NCI-H187 treated with DMSO at 0.1 percent for 48 hours (cell line): ENCODE results near the gene L3MBTL4.
A peak's percentile ranks its signal among the peaks of the same experiment; 100 is the strongest.
"Not testable (repeated sequence)": the region's sequence is repeated elsewhere in the genome, so short reads cannot be mapped to it uniquely, and the experiment has no call there.

Experiments
- DNase-seq: peaks from one replicate; lab custom pipeline; 2025; lab: John Stamatoyannopoulos, UW

The L3MBTL4 gene

DNA sequence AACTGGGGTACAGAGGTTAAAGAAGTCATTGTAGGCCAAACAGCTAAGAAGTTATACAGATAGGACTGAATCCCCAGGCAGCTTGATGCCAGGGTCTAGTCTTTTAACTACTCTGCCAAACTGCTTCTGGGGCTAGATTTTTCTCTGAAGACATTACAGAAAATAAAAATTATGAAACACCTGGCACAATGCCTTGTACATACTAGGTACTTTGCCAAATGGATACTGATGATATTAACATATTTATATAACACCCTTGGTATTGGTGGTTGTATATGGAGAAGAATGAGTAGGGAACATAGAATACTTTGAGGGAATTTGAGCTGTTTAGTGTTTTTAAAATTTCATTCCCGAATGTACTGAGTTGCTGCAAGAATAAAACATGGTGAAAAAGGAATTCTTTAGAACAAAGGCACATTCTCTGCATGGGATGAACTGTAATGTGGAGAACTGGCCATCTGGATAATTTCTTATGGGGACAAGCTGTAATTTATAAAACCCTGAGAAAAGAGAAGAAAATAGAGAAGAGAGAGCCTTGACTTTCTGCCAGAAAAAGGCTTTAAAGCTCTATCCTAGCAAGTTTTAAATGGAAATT lies 308.5 kb downstream of the L3MBTL4 start:
- DNase-seq: no peak

DNA sequence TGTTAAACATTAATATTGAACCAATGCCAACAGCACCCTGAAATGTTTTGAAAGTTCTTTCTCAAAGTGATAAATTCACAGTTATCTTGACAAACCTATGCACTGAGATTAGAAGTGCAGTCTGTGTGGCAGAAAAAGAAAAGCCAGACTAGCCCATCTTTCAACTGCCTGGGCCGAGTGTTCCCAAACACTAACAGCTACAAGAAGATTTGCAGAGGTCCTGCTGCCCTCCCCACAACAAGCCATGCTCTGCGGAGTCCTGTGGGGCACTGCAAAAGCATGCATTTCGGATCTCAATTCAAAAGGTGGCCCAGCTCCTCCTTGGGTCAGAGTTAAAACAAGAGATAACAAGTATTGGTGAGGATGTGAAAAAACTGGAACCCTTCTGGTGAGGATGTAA lies 311.0 kb downstream of the L3MBTL4 start:
- no peak for DNase-seq

DNA sequence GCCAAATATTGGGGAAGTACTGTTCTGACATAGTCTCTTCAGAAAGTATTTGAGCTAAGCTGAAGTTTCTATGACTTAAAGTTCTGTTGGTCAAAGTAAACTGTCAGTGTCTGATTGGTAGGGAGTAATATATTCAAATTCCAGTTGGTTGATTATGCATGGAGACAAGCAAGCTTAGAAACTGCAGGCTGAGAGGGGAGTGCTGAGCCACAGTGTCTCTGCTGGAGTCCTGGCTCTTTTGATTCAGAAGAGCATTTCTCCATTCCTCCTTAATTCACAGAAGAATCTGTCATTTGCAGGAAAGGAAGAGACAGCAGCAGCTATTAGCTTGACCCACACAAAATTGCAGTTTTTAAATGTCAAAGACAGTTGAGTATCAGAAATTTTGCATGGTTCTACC lies 318.0 kb downstream of the L3MBTL4 start:
- no peak for DNase-seq

DNA sequence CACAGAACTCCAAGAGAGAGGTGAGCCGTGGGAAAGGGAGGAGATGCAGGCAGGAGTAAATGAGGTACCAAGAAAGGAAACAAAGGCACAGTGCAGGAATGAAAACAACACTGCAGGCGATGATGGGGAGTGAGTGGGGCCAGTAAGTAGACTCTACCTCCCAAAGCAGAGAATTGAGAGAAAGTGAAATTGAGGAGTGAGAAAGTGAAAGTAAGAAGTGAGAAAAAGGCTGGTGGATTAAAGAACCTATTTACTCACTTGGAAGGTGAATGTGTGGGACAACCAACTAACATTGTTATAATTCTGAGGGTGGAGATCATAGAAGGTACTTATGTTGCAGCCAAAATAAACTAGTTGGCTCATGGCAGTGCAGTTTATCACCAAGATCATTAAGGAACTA lies 326.3 kb downstream of the L3MBTL4 start:
- no peak for DNase-seq

DNA sequence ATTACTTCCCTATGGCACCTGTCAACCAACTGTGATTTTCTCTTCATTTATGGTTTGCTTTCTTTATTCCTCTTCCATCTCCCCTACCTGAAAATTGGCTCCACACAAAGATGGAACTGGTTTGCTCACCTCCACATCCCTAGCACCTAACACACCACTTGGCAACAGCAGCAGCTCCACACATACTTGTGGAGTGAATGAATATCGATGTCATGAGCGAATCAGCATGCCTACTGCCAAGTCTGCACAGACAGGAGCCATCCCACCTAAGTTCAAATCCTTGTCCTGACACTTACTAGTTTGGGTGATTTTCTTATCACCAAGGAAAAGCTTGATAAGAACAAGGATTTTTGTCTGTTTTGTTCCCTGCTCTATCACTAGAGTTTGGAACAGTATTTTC lies 328.0 kb downstream of the L3MBTL4 start:
- no peak for DNase-seq

DNA sequence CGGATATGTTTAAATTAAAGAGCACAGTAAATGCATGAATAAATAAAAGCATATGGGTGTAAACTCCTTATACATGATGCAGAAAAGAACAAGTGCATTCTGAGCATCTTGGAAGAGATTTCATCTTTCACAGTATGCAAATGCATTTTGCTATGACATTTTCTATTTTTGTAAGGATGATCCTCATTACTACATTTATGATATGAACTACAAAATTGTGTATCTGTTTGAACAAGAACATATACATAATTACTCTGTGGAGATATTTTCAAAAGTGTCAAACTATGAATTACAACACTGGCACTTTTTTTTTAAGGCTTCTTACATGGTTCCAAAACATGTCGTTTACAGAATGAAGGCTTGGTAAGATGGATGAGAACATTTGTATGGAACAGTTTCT lies 335.3 kb downstream of the L3MBTL4 start:
- DNase-seq: no peak

DNA sequence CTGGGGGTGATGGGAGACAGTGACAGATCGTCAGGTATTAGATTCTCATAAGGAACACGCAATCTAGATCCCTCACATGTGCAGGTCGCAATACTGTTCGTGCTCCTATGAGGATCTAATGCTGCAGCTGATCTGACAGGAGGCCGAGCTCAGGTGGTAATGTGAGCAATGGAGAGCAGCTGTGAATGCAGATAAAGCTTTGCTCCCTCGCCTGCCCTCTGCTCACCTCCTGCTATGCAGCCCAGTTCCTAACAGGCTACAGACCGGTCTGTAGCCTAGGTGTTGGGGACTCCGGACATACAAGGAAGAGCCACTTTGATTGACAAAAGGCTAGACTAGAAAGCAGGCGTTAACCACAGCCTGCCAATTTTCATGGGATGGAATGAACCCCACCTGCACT lies 335.8 kb downstream of the L3MBTL4 start:
- DNase-seq: no peak

DNA sequence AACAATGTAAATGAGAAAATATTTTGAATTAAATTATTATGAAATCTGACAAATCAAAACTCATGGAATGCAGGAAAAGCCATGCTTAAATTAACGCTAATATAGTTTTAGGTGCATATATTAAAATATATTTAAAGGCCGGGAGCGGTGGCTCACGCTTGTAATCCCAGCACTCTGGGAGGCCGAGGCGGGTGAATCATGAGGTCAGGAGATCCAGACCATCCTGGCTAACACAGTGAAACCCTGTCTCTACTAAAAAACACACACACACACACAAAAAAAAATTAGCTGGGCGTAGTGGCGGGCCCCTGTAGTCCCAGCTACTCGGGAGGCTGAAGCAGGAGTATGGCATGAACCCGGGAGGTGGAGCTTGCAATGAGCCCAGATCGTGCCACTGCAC lies 342.3 kb downstream of the L3MBTL4 start:
- not testable (repeated sequence) for DNase-seq

DNA sequence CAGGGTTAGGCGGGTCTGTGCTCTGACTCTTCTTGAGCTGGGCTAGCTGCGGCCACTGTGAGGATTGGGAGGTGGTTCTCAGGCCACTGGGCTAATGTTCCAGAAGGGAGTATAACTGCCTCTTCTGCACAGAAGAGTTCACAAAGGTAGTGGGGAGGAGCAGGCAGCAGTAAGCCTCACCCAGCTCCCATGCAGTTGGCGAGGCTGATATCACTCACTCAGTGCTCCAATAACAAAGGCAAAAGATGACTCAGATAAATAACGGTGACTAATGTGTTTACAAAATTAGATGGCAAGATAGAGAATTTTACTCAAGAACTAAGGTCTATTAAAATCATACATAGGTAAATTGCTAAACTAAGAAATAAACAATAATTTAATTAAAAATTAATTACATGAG lies 345.2 kb downstream of the L3MBTL4 start:
- no peak for DNase-seq

DNA sequence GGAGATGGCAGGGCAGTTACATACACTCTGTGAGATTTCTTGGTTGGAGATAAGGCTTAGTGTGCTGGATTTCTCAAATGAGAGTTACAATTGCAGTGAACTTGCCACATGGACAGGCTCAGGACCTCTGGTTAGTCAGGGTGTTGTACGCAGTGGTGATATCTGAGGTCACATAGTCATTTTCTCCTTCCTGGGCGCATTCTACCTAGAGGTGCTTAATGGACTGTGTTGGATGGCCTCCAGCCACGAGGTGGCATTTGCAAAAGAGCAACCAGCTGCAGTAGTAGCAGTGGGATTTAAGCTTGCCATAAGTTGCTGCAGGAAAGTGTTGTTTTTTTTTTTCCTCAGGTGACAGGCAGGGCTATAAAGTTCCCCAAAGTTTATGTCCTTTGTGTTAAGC lies 345.6 kb downstream of the L3MBTL4 start:
- no peak for DNase-seq

DNA sequence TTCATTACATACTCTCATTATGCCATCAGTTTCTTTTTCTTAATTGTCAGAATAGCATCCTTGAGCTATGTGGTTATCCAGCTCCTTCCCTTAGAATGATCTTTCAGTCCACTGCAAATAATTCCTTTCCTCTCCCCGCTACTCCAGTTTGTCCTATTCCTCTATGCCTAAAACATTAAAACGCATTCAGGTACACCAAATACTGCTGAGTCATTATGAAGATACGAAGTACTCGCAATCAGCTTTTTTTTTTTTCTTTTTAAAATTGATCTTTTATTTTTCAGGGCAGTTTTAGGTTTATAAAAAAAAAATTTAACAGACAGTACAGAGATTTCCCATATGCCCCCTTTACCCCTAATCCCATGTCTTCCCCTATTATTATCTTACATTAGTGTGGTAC lies 354.6 kb downstream of the L3MBTL4 start:
- no peak for DNase-seq

DNA sequence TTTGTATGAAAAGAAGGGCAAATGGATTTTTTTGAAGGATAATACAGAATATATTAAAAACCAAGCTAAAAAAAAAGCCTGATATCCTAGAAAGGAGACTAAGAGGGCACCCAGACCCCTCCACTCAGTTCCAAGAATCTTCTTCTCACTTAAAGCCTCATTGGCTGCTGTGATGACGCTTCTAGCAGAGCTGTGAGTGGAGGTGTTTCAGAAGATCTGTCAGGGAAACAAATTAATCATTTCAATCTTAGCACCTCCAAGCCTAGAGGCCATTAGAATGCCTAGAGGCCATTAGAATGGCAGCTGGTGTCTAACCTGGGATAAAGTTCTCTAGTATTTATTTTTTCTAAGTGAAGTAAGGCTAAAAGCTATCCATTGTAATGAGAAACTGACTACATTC lies 355.2 kb downstream of the L3MBTL4 start:
- DNase-seq: no peak

DNA sequence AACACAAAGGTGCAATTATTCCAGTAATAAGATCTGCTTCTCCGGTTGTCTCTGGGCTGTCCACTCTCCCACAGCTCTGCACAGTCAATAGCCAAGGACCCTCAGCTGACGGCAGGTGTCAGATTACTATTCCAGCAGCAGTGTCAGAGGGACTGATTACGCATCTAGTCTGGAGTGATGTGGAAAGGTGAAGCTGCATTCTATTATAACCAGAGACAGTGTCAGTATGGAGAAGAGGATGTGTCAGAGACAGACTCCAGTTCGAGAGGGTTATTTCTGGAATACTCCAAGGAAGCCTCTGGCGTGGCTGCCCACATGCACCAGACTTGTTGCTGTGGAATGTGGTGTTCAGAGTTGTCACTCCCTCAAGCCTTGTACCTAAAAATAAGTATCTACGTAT lies 355.8 kb downstream of the L3MBTL4 start:
- DNase-seq: peak; percentile 70

DNA sequence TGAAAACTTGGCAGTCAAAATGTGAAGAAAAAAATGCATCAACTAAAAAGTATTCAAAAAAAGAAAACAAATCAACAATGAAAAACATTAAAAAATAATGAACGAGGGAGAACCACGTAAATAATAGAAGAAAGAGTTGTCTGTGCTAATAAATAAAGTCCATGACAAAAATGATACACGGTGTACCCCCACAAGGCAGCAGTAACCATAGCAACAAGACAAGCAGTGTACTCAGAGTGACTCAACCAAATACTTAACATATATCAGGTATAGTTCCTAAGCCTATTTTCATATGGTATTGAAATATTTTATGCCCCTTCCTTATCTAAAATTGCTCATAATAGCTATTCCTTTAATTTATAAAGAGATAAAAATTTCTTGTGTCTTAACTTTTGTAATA lies 357.1 kb downstream of the L3MBTL4 start:
- DNase-seq: no peak

DNA sequence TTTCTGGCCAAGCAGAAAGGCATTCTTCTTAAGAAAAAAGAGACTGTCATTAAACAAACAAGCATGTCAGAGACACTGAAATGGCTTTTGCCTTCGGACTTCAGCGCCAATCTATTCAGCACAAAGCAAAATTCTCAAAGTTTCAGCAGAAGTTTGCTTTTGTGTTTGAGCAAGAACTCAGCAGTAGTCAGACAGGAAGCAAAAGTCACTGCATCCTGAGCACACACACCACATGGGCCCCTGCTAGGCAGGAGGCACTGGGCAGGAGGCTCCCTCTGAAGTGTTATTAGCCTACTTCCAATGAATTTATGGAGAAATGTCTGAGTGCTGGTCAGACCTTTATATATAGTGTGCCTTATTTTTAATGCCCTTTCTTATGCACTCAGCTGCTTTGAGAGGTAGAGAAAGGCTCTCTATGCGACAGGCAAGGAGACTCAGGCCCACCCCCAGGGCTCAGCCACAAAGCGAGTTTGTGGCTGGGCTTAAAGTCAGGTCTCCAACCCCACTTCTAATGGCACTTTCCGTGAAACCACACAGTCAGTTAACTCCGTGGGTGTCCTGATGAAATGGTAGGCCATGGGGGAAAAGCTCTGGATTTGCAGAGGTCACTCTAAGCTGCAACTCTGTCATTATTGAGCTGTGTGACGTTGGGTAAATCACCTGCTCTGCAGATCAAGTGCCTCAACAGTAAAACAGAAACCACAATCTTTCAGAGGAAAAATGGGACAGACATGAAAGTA lies 358.4 kb downstream of the L3MBTL4 start:
- peak; percentile 44 for DNase-seq

DNA sequence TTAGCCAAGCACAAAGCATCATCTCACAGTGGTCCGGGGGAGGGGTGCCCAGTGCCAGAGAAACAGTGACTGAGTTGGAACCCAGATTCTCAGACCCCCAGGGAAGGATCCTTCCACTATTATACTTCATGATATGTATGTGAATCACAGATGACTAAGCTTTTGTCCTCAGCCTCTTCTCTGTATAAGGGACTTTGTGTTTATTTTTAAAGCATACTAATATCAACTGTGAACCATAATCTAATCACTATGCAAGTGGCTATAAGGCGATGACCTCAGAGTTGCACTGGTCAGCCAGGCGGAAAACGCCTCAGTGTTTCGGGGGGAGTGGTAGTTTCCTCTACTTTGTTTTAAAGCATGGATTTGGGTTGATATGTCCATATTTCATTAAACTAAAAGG lies 359.0 kb downstream of the L3MBTL4 start:
- no peak for DNase-seq

DNA sequence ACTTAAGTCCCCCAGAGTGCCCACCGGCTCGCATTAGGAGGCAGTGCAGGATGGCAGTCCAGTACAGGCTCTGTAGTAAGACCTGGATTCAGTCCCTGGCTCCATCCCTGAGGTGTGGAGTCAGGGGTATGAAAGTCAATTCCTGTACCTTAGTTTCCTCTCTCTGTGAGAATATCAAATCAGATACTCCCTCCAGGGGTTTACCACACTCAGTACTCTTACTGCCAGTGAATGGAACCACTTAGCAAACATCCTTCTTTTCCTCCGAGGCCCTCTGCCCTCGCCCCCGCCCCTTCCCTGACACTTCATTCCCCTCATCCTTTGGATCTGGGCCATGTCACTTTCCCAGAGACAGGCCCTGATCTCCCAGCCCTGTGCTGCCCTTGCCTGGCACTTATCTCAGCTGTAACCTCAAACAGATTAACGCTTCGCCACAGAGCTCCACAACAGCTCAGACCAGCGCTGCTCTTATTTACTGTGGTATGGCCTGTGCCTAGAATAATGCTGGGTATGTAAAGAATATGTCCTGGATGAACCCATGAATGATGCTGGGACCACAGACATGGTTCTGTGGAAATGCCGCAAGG lies 360.4 kb downstream of the L3MBTL4 start:
- DNase-seq: peak; percentile 51

DNA sequence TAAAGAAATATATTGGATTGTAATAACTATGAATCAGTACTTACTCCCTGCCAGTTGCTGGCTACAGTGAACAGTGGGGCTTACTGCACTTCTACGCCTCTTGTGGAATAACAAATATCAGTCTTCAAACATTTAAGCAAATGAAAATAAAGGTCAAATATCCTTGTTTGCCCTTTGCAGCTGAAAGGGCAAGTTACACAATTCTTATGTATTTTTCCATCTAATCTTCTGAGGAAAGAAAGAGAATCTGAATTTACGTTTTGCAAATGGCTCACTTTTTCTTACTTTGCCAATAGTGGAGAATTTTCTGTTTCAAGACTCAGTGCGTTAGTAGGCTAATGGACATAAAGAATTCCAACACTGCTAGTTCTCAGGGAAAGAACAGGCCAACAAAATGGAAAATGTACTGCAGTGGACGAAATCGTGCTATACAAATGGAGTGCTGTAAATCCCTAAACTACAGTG lies 362.2 kb downstream of the L3MBTL4 start:
- DNase-seq: no peak

DNA sequence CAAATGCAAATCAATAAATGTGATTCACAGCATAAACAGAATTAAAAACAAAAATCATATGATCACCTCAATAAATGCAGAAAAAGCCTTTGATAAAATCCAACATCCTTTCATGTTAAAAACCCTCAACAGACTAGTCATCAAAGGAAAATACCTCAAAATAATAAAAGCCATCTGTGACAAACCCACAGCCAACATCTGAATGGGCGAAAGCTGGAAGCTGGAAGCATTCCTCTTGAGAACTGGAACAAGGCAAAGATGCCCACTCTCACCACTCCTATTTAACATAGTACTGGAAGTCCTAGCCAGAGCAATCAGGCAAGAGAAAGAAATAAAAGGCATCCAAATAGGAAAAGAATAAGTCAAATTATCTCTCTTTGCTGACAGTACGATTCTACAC lies 367.1 kb downstream of the L3MBTL4 start:
- DNase-seq: not testable (repeated sequence)

DNA sequence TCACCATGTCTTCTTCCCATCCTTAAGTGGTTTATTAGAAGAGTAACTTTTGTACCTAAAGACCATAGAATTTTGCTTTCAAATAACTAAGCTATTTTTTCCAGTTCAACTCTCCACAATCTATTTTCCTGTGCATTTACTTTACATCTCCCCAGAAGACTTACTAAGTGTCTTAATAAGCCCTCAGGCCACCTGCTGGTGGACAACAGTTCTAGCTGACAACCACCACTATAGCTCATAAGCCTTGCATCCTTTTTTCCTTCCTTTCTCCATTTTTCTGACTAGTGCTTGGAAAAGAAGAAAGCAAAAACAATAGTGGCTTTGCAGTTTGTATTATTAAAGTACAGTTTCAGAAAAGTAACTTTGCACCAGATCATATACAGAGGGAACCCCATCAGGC lies 369.9 kb downstream of the L3MBTL4 start:
- DNase-seq: no peak

DNA sequence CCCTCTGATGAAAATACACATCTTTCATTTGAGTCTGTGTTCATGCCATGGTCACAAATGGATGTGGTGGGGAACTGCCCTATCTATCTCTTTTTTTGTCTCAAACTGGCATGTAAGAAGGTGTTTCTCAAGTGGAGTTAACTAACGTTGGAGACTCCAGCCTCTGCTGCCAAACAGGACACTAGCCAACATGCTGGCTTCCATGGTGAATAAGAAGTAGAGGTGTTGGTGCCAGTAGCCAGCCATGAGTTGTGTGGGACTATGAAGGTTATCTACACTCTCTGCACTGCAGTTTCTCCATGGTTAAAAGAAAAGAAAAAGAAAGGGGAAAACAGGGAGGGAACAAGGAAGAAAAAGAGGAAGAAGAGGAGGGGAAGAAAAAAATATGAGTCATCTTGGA lies 370.4 kb downstream of the L3MBTL4 start:
- DNase-seq: no peak

DNA sequence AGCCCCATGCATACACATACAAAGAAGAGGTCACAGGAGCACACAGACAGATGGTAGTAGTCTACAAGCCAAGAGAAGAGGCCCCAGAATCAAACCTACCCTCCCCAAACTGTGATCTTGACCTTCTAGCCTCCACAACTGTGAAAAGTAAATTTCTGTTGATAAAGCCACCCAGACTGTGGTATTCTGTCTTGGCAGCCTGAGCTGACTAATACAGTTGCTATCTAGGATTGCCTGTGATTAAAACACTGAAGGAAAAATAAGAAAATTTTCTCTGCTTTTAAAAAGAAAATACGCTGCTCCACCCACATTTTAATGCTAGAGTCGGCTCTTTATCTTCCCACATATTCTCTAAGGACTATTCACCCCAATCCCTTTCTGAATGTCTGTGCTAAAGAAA lies 375.7 kb downstream of the L3MBTL4 start:
- no peak for DNase-seq

DNA sequence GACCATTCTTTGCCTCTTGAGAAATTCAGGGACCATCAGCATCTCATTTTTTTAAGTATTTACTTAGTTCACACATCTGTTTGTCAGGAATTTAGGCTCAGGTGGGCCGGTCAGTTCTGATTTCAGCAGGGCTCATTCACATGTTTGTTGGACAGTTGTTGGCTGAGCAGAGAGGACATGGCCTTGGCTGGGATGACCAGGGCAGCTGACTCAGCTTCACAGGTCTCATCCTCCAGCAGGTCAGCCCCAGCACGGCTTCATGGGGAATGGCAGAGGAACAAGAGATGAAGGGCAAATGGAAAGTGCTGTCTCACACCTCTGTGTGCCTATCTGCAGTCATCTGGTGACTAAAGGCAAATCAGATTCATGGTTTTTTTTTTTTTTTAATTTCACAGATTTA lies 383.3 kb downstream of the L3MBTL4 start:
- no peak for DNase-seq

DNA sequence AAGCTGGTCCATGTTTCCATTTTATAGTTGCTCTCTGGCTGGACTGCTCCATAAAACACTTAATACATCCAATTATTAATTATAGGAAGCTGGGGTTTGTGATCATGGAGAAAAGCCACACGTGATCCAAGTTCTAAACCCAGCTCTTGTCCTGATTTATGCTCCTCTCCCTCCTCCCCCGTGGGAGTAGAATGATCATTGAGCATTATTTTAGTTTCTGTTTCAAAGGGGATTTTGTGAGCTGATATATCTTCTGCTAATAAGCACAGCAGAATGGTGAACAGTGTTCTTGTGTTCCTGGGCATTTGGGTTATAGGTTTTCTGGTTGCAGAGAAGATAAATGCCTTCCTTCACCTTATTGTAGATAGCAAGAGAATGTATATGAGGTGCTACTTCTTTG lies 383.7 kb downstream of the L3MBTL4 start:
- DNase-seq: no peak
